ENCODE results near the gene CPEB3.
"Not testable (repeated sequence)": the region's sequence is repeated elsewhere in the genome, so short reads cannot be mapped to it uniquely, and the experiment has no call there.

Gene CPEB3

DNA sequence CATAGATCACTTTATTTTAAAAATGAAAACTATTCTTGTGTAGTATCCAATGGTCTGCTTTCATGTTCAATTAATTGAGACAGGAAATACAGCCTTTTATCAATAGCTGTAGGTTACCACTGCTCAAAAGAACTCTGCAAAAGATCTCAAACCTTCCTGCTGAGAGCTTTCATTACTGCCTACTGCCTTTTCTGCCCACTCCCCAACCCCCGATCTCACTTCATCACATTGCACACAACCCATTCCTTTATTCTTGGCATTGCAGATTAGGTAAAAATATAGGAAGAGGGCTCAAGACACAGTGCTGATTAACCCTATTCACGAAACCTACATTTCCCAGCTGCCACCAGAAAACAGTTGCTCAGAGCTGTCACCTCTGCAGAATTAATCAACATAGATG lies 195.9 kb downstream of the CPEB3 start:
- DNase-seq: no peak

DNA sequence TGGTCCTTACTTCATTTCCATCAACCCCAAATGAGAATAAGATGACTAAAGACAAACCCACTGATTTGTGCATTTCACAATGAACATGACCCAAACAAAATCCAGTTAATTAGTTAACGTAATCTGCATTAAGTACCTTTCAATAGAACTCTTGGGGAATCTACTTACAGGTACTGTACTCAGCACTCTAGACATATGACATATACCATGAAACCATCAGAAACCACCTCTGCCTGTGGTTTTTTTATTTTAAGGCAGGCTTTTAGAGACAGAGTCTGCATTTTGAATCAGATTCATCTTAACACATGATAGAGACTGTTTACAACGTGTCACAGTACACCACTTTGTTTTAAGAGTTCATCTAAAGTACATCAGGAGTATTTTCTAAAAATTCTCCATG lies 198.9 kb downstream of the CPEB3 start:
- no peak for DNase-seq

DNA sequence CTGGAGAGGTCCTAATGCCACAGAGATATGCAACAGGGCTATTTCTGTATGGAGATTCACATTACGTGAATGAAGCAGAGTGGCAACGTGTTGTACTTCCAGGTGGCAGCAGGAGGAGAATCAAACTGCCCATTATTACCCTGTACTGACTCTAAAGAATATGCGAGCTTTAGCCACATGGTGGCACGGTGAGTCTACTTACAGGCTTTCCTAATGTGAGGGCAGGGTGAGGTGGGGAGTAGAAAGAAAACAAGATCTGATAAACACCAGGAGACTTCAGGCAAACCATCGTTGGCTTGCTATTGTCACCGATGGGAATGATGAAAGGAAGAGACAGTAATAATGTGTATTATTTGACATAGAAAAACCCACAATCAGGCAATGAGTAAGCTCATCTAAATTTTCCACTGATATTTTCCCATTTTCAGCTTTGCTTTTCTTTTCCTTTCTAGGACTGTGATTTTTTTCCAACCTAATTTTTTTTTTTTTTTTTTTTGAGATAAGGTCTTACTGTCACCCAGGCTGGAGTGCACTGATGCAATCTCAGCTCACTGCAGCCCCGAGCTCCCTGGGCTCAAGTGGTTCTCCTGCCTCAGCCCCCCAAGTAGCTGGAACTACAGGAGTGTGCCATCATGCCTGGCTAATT lies 203.0 kb downstream of the CPEB3 start:
- peak; percentile 79 for DNase-seq

DNA sequence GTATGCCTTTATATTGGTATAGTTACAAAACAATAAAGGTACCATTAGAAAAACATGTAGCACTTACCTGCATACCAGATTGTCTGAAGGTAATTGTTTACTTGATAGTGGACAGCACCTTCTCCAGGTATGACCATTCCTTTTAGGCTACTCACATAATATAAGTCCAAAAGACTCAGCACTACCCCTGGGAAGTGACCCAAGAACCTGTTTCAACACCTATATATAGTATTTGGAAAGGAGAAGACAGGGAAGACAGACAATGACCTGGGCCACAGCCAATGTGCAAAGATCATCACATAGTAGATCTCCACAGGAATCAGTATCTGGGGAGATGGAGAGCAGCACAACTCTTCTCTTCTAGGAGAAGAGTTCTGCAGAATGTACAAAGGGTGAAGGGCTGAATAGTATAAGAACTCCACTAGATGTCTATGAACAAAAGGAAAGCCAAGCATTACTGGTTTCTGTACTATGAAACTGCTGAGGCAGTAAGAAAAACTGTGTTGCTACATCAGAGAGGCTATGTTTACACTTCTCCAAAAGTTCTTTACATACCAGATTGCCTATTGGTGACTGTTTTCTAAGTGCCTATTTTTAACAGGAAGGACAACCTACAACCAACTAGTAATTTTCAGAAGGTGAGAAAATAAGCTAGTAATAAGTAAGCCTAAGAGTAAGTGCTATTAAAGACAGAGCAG lies 208.1 kb downstream of the CPEB3 start:
- DNase-seq: no peak

DNA sequence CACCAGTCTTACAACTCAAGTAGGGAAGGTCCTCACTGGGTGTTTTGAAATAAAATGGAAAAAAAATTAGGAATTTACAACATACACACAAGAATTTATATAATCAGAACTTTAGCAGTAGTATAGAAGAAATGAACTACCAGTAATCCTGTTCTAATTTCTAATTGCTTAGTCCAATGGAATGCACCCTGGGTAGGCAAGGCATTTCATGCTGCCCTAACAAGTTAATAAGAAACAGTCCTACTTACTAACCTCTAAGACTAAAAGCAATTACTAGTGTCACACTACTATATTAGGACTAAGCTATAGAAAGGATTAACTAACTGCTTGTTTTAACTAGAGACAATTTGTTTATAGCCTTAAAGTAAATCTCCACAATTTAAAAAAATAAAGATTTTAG lies 209.2 kb downstream of the CPEB3 start:
- no peak for DNase-seq

DNA sequence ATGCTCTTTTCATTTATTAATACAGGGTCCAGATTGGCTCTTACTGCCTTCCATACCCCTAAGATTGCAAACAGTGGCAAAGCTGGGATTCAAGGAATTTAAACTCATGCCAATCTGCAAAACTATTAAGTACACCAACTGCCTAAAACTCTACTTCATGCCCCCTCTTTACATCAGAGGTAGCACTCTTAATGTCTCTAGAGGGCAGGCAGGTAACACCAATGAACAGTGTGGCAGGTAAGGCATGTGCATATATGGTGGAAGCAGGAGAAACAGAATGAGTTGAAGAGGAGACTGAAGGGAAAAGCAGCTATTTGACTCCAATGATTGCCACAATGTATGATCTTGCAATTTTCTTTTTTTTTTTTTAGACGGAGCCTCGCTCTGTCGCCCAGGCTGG lies 210.6 kb downstream of the CPEB3 start:
- no peak for DNase-seq

DNA sequence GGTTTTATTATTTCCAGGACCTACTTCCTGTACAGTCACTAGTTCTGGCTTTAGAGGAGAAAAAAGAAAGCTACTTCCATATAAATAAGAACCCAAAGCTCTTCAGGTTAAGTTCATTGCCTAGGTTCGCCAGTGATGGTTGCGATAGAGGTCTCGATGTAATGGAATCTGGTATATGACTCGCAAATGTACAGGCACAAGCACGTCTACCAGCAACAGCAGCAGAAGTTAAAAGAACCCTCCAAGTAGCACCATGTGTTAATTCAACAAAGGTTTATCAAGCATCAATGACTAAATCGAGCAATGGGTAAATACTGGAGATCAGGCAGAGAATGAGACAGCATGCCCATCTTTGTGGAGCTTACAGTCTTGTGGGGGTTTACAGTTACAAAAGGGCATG lies 211.9 kb downstream of the CPEB3 start:
- DNase-seq: no peak

DNA sequence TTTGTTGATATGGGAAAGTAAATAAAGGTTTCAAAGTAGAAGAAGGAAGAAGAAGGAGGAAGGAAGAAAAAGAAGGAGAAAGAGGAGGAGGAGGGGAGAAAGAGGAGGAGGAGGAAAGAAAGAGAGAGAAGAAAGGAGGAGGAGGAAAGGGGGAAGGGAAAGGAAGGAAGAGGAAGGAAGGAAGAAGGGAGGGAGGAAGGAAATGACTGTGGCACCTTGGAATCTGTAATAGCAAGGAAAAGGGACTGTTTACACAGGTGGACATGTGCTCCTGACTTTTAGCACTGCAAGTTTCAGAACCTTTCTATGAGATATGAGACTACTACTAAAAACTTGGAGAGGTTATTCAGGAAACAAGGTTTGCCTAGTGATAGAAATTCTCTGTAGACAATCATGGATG lies 214.2 kb downstream of the CPEB3 start:
- DNase-seq: no peak

DNA sequence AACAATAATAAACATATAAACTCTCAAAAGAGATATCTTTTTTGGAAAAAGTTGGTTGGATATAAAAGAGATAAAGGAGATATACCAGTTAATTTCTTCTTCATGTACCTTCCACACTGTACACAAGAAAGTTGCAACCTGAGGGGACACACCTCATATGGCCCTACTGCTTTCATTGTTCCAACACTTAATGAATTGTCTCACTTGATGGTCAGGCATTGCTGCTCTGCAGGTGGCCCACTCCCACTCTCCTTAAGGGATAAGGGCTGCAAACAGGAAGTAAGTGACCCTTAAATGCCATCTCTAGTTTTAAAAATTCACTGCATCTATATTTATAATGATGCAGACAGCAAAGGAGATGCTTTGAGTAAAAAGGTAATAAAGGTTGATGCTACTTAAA lies 215.0 kb downstream of the CPEB3 start:
- DNase-seq: no peak

DNA sequence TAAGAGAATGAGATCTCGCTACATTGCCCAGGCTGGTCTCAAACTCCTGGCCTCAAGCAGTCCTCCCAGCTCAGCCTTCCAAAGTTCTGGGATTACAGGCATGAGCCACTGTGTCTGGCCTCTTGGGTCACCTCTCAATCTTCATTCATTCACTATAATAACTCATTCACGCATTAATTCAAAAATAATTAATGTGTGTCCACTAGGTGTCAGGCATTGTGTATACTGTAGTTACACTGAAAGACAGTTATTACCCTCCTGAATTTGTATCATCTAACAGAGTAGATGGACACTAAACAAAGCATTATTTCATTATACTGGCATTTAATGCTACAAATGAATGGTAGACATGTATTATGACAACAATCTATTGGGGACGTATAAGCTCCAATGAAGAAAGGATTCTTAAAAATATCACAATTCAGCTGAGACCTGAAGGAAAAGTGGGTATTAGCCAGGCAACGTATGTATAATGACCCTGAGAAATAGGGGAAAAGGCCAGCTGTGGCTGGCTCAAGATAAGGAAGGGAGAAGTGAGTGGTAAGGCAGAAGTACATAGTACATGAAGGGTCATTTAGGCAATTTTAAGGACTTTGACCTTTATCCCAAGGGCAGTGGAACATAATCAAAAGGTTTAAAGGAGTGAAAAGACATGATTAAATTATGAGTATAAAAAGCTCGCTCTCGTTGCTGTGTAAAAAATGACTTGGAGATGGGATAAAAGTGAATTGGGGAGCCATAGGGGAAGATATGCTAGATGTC lies 216.6 kb downstream of the CPEB3 start:
- DNase-seq: no peak

DNA sequence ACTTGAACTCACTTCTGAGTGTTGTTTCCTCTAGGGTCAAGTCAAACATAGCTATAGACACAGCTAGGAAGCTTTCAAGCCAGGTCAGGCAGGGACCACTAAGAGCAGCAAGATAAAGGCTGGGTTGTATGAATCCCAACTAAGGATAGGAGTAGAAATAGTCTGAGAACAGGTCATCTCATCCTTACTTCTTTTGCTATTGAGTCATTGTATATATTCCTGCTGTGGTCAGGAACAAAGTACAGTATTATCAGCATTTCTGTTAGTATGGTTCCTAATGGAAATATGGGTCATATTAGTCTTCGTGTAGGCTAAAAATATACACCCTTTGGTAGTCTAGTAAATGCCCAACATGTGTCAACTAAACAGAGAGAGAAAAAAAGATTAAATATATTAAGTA lies 222.0 kb downstream of the CPEB3 start:
- peak; percentile 63 for DNase-seq

DNA sequence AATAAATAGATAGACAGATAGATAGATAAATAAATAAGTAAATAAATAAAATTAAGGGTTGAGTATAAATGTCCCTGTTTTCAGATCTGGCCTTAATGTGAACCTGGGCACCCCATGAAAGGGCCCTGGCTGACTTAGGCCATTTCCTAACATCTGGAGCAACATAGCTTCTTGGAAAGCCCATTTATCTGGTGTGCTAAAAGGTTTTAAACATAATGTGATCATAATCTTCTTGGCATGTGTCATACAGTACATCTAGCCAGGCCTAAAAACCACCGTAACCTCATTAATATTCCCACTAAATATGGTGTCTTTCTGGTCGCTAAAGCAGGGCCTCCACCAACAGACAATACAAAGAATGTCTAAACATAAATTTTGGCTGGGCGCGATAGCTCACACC lies 224.5 kb downstream of the CPEB3 start:
- DNase-seq: no peak

DNA sequence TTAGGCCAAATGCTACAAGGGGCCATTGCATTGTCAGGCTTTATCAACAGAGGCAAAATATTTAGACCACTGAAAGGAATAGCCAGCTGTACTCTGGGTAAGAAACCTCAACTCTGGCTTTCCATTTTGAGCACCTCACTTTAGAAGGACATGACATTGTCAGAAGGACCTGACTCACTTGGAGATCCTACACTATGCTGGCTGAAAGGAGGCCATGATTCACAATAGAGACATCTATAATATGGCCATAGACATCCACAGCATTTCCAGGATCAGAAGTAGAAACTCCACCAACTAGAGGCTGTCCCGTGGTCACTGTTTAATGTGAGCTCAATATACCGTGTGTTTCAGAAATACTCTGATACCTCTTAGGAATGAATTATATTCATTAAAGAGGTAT lies 226.4 kb downstream of the CPEB3 start:
- peak; percentile 36 for DNase-seq

DNA sequence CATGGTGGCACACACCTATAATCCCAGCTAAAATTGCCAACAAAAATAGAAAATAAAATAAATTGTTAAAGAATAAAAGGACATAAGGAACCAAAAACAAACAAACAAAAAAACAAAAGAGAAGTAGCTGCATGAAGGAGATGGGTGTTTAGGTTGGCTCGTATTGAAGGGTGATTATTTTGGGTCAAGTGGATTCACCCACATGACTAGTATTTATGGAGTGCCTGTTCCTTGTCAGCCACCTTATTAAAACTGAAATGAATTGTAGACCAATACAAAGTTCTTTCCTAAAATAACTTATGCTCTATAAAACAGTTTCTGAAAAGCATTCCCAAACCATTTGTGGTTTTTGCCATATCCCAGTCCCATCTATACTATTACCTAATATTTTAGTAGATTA lies 228.6 kb downstream of the CPEB3 start:
- DNase-seq: no peak

DNA sequence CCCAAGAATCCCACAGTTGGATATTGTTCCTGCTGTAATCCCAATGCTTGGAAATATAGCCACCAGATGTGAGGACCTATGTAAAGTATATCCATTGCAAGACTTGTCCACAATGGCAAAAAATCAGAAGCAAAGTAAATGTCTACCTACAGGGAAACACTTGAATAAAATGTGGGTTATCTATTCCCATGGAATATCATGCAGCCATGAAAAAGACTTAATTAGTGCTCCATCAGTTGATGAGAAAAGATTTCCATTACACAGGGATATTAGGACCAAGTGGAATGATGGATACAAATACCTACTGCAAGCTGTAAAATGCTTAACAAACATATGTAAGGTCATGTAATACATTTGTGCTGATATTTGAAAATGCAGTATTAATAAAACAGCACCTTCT lies 236.1 kb downstream of the CPEB3 start:
- DNase-seq: no peak

DNA sequence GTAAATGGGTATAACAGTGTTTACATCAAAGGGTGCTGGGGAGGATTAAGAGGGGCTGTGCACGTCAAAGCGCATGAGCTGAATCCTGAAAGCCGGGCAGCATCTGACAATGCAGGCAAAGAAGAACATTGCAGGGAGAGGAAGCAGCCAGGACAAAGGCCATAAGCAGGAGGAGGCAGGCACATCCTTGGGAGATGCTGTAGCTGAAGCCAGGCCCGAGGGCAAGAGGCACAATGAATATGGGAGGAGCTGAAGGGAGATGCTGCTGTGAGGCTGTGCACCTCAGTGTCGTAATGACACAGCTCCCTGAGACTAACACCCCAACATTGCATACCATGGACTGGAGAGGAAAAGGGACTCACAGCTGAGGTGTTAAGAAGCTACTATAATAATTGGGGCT lies 238.1 kb downstream of the CPEB3 start:
- no peak for DNase-seq

DNA sequence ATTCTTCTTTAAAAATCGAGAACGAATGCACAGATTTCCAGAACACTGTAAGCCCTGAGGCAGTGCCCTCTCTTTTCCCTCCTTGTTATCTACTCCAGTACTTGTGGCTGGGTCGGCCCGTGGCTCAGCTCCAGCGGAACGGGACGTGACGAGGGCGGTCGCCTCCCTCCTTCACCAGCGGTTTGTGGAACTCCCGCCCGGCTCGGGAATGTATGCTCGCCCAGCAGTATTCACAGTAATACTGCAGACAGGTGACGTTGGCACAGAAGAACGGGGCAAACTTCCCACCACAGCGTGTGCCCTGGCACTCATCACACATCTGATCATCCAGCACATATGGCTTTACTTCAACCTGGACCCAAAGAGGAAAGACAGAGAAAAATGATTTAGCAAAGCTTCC lies 238.8 kb downstream of the CPEB3 start:
- no peak for DNase-seq

DNA sequence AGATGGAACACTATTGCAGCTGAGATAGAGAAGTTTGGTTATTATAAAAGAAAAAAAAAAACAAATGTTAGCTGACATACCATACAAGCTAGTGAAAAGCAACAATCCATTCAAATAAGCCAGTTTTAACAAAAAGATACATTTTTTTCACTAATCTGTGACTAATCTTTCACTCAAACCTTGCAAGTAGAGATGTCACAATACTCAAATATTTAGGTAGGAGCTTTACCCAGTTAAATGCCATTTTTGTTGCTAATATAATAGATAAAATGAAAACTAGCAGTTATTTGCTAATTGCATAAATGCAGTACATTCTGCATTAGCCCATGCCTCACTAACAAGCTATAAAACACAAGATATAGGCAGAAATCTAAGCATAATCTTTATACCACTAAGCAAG lies 243.7 kb downstream of the CPEB3 start:
- no peak for DNase-seq

DNA sequence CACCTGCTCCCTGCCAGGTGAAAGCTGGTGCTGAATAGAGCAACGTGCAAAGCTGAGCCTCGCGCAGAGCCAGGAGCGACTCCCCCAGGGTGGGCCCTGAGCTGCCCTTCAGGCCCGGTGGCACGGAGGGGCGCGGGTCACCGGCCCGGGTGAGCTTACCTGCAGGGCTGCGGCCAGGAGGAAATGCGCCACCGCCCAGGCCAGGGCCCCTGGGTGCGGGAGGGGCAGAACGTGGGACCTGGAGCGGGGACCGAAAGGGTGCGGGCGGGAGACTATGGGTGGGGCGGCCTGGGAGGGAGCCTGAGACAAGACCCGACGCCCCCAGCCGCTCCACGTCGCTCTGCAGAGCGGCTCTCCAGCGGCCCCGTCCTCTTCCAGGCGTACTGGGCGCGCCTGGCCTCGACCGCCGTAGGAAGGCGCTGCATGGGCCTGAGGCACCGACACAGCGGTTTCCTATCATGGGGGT lies 245.2 kb downstream of the CPEB3 start:
- DNase-seq: no peak

DNA sequence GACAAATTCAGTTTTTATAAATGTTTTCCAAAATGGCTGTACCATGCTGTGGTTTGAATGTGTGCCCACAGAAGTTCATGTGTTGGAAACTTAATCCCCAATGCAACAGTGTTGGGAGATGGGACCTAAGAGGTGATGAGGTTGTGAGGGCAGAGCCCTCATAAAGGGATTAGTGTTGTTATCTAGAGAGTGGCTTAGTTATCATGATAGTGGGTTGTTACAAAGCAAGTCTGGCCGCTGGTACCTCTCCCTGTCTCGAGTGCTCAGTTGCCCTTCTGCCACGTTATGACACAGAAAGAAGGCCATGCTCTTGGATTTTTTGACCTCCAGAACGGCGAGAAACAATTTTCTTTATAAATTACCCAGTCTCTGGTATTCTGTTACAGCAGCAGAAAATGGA lies 248.3 kb downstream of the CPEB3 start:
- DNase-seq: no peak

DNA sequence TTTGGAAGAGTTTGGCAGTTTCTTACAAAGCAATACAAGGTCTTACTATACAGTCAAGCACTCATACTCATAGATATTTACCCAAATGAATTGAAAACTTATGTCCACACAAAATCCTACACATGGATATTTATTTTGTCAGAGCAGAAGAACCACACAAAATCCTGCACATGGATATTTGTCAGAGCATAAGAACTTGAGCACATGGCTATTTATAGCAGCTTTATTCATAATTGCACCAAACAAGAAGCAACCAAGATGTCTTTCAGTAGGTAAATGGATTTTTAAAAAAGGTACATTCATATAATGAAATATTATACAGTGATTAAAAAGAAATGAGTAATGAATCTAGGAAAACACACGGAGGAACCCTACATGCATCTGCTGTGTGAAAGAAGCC lies 251.9 kb downstream of the CPEB3 start:
- no peak for DNase-seq

DNA sequence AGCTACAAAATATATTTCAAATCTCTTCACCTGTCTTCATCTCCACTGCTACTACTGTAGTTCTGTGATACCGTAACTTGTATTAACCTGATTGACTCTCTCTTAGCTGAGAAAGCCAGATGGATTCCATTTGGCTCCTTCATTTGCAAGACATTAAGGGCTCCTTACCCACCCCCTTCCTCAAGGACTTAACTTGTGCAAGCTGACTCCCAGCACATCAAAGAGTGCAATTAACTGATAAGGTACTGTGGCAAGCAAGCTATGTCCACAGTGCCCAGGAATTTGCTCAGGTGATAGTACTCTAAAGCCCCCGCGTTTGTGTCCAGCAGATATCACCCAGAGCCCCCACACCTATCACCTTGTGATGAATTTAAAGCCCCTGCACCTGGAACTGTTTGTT lies 257.8 kb downstream of the CPEB3 start:
- DNase-seq: not testable (repeated sequence)

DNA sequence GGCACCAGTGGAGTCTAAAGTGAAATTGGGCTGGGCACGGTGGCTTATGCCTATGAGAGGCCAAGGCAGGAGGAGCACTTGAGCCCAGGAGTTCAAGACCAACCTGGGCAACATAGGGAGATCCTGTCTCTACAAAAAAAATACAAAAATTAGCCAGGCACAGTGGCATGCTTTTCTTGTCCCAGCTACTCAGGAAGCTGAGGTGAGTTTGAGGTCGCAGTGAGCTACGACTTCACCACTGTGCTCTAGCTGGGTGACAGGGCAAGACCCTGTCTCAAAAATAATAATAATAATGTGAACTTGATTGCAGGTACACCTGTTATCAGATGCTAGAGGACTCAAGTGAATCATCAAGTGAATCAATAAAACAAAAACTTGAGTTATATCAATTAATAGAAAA lies 259.3 kb downstream of the CPEB3 start:
- DNase-seq: no peak

DNA sequence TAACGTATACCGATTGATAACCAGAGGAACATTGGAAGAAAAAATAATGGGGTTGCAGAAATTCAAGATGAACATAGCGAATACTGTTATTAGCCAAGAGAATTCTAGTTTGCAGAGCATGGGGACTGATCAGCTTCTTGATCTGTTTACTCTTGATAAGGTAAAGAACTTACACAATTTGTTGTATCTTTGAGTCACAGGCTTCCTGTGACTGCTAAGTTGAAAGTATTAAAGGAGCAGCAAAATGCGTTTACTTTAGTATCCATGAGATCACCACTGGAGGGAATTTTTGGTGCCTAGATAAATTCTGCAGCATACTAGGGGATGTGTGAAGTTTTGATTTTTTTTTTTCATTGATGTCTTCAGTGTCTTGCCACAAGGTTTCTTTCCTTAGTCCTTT lies 263.7 kb downstream of the CPEB3 start:
- DNase-seq: no peak
